Ovary (tissue), 9 donors: ENCODE results near the gene ADH4. TPM values are rescaled to one million over a fixed set of nuclear protein-coding genes. Genes with fewer than 3 reads are reported as not detected.

Experiments used
- DNase-seq, 5 donors: peaks; one replicate each; pipeline ENCODE4 v3.0.0-alpha.2; 2019 to 2020
- H3K27ac ChIP-seq, 2 donors: fragments of 200-600 bp; one replicate each; pipeline versions ENCODE4 v1.5.1 to v1.8.0; 2019 to 2022
- H3K27me3 ChIP-seq: fragments of 200-600 bp; one replicate; pipeline ENCODE4 v1.8.0; 2022
- H3K36me3 ChIP-seq: fragments of 200-600 bp; sonication (generic); one replicate; pipeline ENCODE4 v1.5.1; 2019
- H3K4me1 ChIP-seq: one replicate; pipeline ENCODE4 v1.8.1; 2013; ENCODE audit warnings: mild to moderate bottlenecking, moderate library complexity; ENCODE audit not compliant: insufficient read depth
- H3K4me3 ChIP-seq: fragments of 200-600 bp; sonication (generic); one replicate; pipeline ENCODE4 v1.5.1; 2017
- H3K9me3 ChIP-seq, 2 donors: fragments of 200-600 bp in 1 of 2; sonication (generic) in 1 of 2; one replicate each; pipeline versions ENCODE4 v1.5.1 to v1.8.1; 2013 to 2019; ENCODE audit warnings: mild to moderate bottlenecking in 1 of 2, moderate library complexity in 1 of 2
- CTCF ChIP-seq, 3 donors: fragments of 450-650 bp in 2 of 3; fragments of 200-600 bp in 1 of 3; IDR thresholded peaks; one replicate each; pipeline versions ENCODE4 v1.5.1 to v1.8.0; 2016 to 2022; ENCODE audit warnings: antibody characterized with exemption in 3 of 3, mild to moderate bottlenecking in 1 of 3
- EP300 ChIP-seq: sonication (generic); formaldehyde crosslinking; IDR thresholded peaks from one replicate; pipeline ENCODE4 v1.6.1; 2017; ENCODE audit warnings: antibody characterized with exemption
- POLR2A ChIP-seq: fragments of 450-650 bp; IDR thresholded peaks from one replicate; pipeline ENCODE4 v1.6.1; 2017; ENCODE audit warnings: antibody characterized with exemption, mild to moderate bottlenecking, moderate library complexity
- WGBS, 3 donors: extraction: QIAGEN DNeasy Blood & Tissue Kit in 1 of 3; methylation state at CpG; one replicate each; pipeline versions ENCODE4 v1.1.5 to v1.1.7; 2013 to 2017; 5-methylcytosine and 5-hydroxymethylcytosine counted together
- intact Hi-C, 4 donors: fragments of 100-400 bp; cut with DNase I; formaldehyde crosslinking; loops; one replicate each; pipeline versions ENCODE4 v1.11.0 to v1.15.1; 2022 to 2023
- polyA plus RNA-seq, 2 donors: library from polyadenylated mRNA; stranded (reverse); fragments of 200-250 nt in 1 of 2; fragments of 350-450 nt in 1 of 2; fragmentation: Illumina TruSeq in 1 of 2; extraction: RNeasy Lipid Tissue Mini Kit (QIAGEN cat#74804) in 1 of 2; gene quantifications; one replicate each; pipeline ENCODE4 v1.2.3, GENCODE V29; 2013 to 2014
- total RNA-seq, 7 donors: library from RNA; depleted of rRNA in 2 of 7; stranded (reverse); fragments of >200 nt in 2 of 7; fragmentation: NEBNext Ultra II Directional in 3 of 7; extraction: Animal tissue kit (Norgen Biotek cat#: 25700) in 3 of 7; gene quantifications; one replicate each; pipeline versions ENCODE4 v1.1.0 to v1.2.4, GENCODE V29; 2016 to 2023
- donor health status: DM: no; HTN: no; CAD: no; lungs with moderate emphysema.
- donor health status: DM: no; HTN: no; CAD: no.
- donor health status: Bipolar disorder and iron deficiency.
- donor health status: DM: yes; HTN: yes; CAD: no.
- donor health status: DM: no; HTN: no; CAD: no.
- donor health status: DM: yes; HTN: yes; CAD: no.

ADH4 gene
- total and polyA plus RNA-seq, 9 donors: 0.04 to 0.72 (median 0.33) TPM; not detected in 6

- no peak for DNase-seq
- Histone ChIP-seq H3K27me3 (no peaks in the 10 kb centered on the region), H3K36me3 (no peaks in the 10 kb centered on the region), H3K4me3 (no peak overlapping the region), H3K4me1 (no peaks in the 10 kb centered on the region), H3K9me3 (no peaks in the 10 kb centered on the region), H3K27ac (no peak overlapping the region)
- no peak for TF ChIP-seq POLR2A
- TF ChIP-seq CTCF (IDR thresholded peaks at IDR 0.05): no peak
- no peak for TF ChIP-seq EP300
- 94 to 98% (median 95%) methylated on average over 3 of the region's 3 CpGs for WGBS, 3 donors
- intact Hi-C loops: no loop called here
Observed at GRCh38 chr4:99161373-99162099, 17.4 kb upstream of the ADH4 start.

GRCh38 chr4:99159699-99160098 lies 15.6 kb upstream of the ADH4 start:
- Histone ChIP-seq H3K27ac (no peak overlapping the region), H3K9me3 (no peaks in the 10 kb centered on the region), H3K4me1 (no peaks in the 10 kb centered on the region), H3K4me3 (no peak overlapping the region), H3K27me3 (no peaks in the 10 kb centered on the region), H3K36me3 (no peaks in the 10 kb centered on the region)
- TF ChIP-seq EP300: no peak
- TF ChIP-seq CTCF (IDR thresholded peaks at IDR 0.05): no peak
- TF ChIP-seq POLR2A: no peak
- intact Hi-C loops: no loop called here
- WGBS, 3 donors: 73 to 76% (median 74%) methylated on average over 1 of the region's 1 CpG
- DNase-seq: no peak

- no peak for DNase-seq
- Histone ChIP-seq H3K36me3 (no peaks in the 10 kb centered on the region), H3K27me3 (no peaks in the 10 kb centered on the region), H3K9me3 (no peaks in the 10 kb centered on the region), H3K4me1 (no peaks in the 10 kb centered on the region), H3K4me3 (no peak overlapping the region), H3K27ac (no peak overlapping the region)
- WGBS, 3 donors: 65 to 72% (median 68%) methylated on average over 3 of the region's 3 CpGs
- TF ChIP-seq CTCF (IDR thresholded peaks at IDR 0.05) (no peak), POLR2A (no peak), EP300 (no peak)
- intact Hi-C loops: no loop called here
Observed at GRCh38 chr4:99157478-99157935, 13.4 kb upstream of the ADH4 start.

GRCh38 chr4:99156992-99157391 lies 12.9 kb upstream of the ADH4 start:
- intact Hi-C loops: no loop called here
- Histone ChIP-seq H3K27me3 (no peaks in the 10 kb centered on the region), H3K4me1 (no peaks in the 10 kb centered on the region), H3K4me3 (no peak overlapping the region), H3K9me3 (no peaks in the 10 kb centered on the region), H3K27ac (no peak overlapping the region), H3K36me3 (no peaks in the 10 kb centered on the region)
- WGBS, 3 donors: 76 to 92% (median 81%) methylated on average over 1 of the region's 1 CpG
- no peak for DNase-seq
- TF ChIP-seq EP300 (no peak), POLR2A (no peak), CTCF (IDR thresholded peaks at IDR 0.05) (no peak)
